Measurements from ENCODE around the gene TIMP3. TPM values are rescaled to one million over a fixed set of nuclear protein-coding genes. Genes with fewer than 3 reads are reported as not detected.

TIMP3 gene
- total RNA-seq, 1 donor = 924 TPM

- no peak for TF ChIP-seq CTCF (IDR thresholded peaks at IDR 0.05; ENCODE audit: insufficient read depth, low read depth, low read length)
- DNase-seq (ENCODE audit: low read depth) = no peak
- no peak overlapping the region for H3K4me3 ChIP-seq (ENCODE audit: low read depth, low read length)
Observed at GRCh38 chr22:32785321-32786026, 16.0 kb upstream of the TIMP3 start.

GRCh38 chr22:32786027-32786418 is 15.5 kb upstream of the TIMP3 start:
- DNase-seq (ENCODE audit: low read depth) = no peak
- H3K4me3 ChIP-seq (ENCODE audit: low read depth, low read length) = no peak overlapping the region
- no peak for TF ChIP-seq CTCF (IDR thresholded peaks at IDR 0.05; ENCODE audit: insufficient read depth, low read depth, low read length)

- no peak for TF ChIP-seq CTCF (IDR thresholded peaks at IDR 0.05; ENCODE audit: insufficient read depth, low read depth, low read length)
- no peak overlapping the region for H3K4me3 ChIP-seq (ENCODE audit: low read depth, low read length)
- peak; percentile 68 for DNase-seq (ENCODE audit: low read depth)
Observed at GRCh38 chr22:32788904-32789624, 12.4 kb upstream of the TIMP3 start.

- H3K4me3 ChIP-seq (ENCODE audit: low read depth, low read length) = no peak overlapping the region
- TF ChIP-seq CTCF (IDR thresholded peaks at IDR 0.05; ENCODE audit: insufficient read depth, low read depth, low read length) = no peak
- DNase-seq (ENCODE audit: low read depth) = no peak
Observed at GRCh38 chr22:32789797-32790620, 11.5 kb upstream of the TIMP3 start.

- no peak for DNase-seq (ENCODE audit: low read depth)
- no peak for TF ChIP-seq CTCF (IDR thresholded peaks at IDR 0.05; ENCODE audit: insufficient read depth, low read depth, low read length)
- H3K4me3 ChIP-seq (ENCODE audit: low read depth, low read length) = no peak overlapping the region
Observed at GRCh38 chr22:32791056-32791455, 10.4 kb upstream of the TIMP3 start.

- no peak for DNase-seq (ENCODE audit: low read depth)
- TF ChIP-seq CTCF (IDR thresholded peaks at IDR 0.05; ENCODE audit: insufficient read depth, low read depth, low read length) = no peak
- H3K4me3 ChIP-seq (ENCODE audit: low read depth, low read length) = no peak overlapping the region
Observed at GRCh38 chr22:32791485-32791884, 10.0 kb upstream of the TIMP3 start.

Measured in fibroblast of villous mesenchyme (primary cell).